IMR-90 (cell line): ENCODE data around the gene TMEM214. TPM values are rescaled to one million over a fixed set of nuclear protein-coding genes. Genes with fewer than 3 reads are reported as not detected.

Source experiments
- ATAC-seq: fragments of 200-7000 bp; cut with Tn5 transposase; 2 replicates; pipeline ENCODE4 v1.9.1; 2020; ENCODE audit warnings: low read depth, mild to moderate bottlenecking, moderate library complexity
- BruUV-seq: library from RNA; stranded (reverse); fragments of 400-500 nt; replicated peaks from 2 replicates; lab custom pipeline; 2021; lab: Mats Ljungman, UMichigan
- CTCF ChIA-PET: fragments of 300-600 bp; formaldehyde crosslinking; extraction: SDS; loops from one replicate; lab custom pipeline; 2021; ENCODE audit warnings: antibody characterized with exemption; lab: Yijun Ruan, JAX
- POLR2A ChIA-PET: fragments of 300-600 bp; sonication (Branson Sonifier 250); formaldehyde crosslinking; loops from one replicate; lab custom pipeline; 2022; ENCODE audit warnings: antibody characterized with exemption; ENCODE audit not compliant: unreplicated experiment; lab: Charles Lee
- DNase-seq: peaks from one replicate; pipeline ENCODE4 v3.0.0; 2013
- H2AFZ ChIP-seq: replicated peaks from 2 replicates; pipeline ENCODE3; 2013; ENCODE audit warnings: low read length, mild to moderate bottlenecking; ENCODE audit not compliant: poor library complexity
- H2AK5ac ChIP-seq: 2 replicates; pipeline ENCODE4 v1.6.1; 2013; ENCODE audit warnings: low read depth, low read length, inconsistent platforms
- H2AK9ac ChIP-seq: replicated peaks from 2 replicates; pipeline ENCODE3; 2013; ENCODE audit warnings: mild to moderate bottlenecking, low read depth, low read length, moderate library complexity; ENCODE audit not compliant: poor library complexity
- H2BK120ac ChIP-seq: 2 replicates; pipeline ENCODE4 v1.6.1; 2013; ENCODE audit warnings: low read depth, low read length, inconsistent platforms
- H2BK15ac ChIP-seq: 3 replicates; pipeline ENCODE4 v1.6.1; 2013; ENCODE audit warnings: low read depth, low read length, inconsistent platforms
- H2BK20ac ChIP-seq: 2 replicates; pipeline ENCODE4 v1.6.1; 2013; ENCODE audit warnings: low read depth, mild to moderate bottlenecking, inconsistent platforms, low read length, moderate library complexity
- H2BK5ac ChIP-seq: 2 replicates; pipeline ENCODE4 v1.6.1; 2013; ENCODE audit warnings: mild to moderate bottlenecking, low read depth, low read length, inconsistent platforms; ENCODE audit not compliant: poor library complexity, severe bottlenecking
- H3K14ac ChIP-seq: replicated peaks from 2 replicates; pipeline ENCODE4 v1.6.1; 2013; ENCODE audit warnings: low read depth, low read length, inconsistent platforms
- H3K18ac ChIP-seq: 2 replicates; pipeline ENCODE4 v1.6.1; 2013; ENCODE audit warnings: low read depth, low read length, control low read depth
- H3K23ac ChIP-seq: 2 replicates; pipeline ENCODE4 v1.6.1; 2013; ENCODE audit warnings: low read depth, low read length, inconsistent platforms
- H3K27ac ChIP-seq: 2 replicates; pipeline ENCODE4 v1.5.1; 2013; ENCODE audit warnings: mild to moderate bottlenecking, control low read depth, low read length; ENCODE audit not compliant: insufficient read depth
- H3K27me3 ChIP-seq: 2 replicates; pipeline ENCODE4 v1.6.1; 2013; ENCODE audit warnings: low read length; ENCODE audit not compliant: control insufficient read depth, insufficient read depth
- H3K36me3 ChIP-seq: 2 replicates; pipeline ENCODE4 v1.6.1; 2013; ENCODE audit warnings: low read length, mixed read lengths; ENCODE audit not compliant: control insufficient read depth, insufficient read depth
- H3K4ac ChIP-seq: 2 replicates; pipeline ENCODE4 v1.6.1; 2013; ENCODE audit warnings: low read depth, low read length, inconsistent platforms
- H3K4me1 ChIP-seq: 2 replicates; pipeline ENCODE4 v1.6.1; 2013; ENCODE audit warnings: low read length, mixed read lengths; ENCODE audit not compliant: control insufficient read depth, insufficient read depth
- H3K4me2 ChIP-seq: 2 replicates; pipeline ENCODE4 v1.6.1; 2013; ENCODE audit warnings: low read depth, mild to moderate bottlenecking, control low read depth, low read length, moderate library complexity
- H3K4me3 ChIP-seq: 2 replicates; pipeline ENCODE4 v1.5.1; 2013; ENCODE audit warnings: low read depth, mild to moderate bottlenecking, control low read depth, low read length, moderate library complexity; ENCODE audit not compliant: insufficient read depth
- H3K56ac ChIP-seq: 2 replicates; pipeline ENCODE4 v1.6.1; 2013; ENCODE audit warnings: low read length, inconsistent platforms; ENCODE audit not compliant: insufficient read depth; ENCODE audit errors: extremely low read depth
- H3K79me1 ChIP-seq, 2 experiments: 2 replicates each; pipeline ENCODE4 v1.6.1; 2013; ENCODE audit warnings: low read length in 2 of 2, inconsistent platforms in 1 of 2, low read depth in 1 of 2
- H3K9ac ChIP-seq: 2 replicates; pipeline ENCODE4 v1.6.1; 2013; ENCODE audit warnings: low read depth, low read length, control low read depth
- H3K9me1 ChIP-seq: 2 replicates; pipeline ENCODE4 v1.6.1; 2013; ENCODE audit warnings: low read length, inconsistent platforms; ENCODE audit not compliant: insufficient read depth
- H3K9me3 ChIP-seq: 2 replicates; pipeline ENCODE4 v1.6.1; 2013; ENCODE audit warnings: low read length; ENCODE audit not compliant: control insufficient read depth, insufficient read depth
- H4K20me1 ChIP-seq: 2 replicates; pipeline ENCODE4 v1.6.1; 2013; ENCODE audit warnings: low read length, inconsistent platforms; ENCODE audit not compliant: insufficient read depth
- H4K5ac ChIP-seq: 2 replicates; pipeline ENCODE4 v1.6.1; 2013; ENCODE audit warnings: mild to moderate bottlenecking, low read depth, low read length, control low read depth
- H4K8ac ChIP-seq, 2 experiments: 2 replicates each; pipeline ENCODE4 v1.6.1; 2013; ENCODE audit warnings: low read depth in 2 of 2, low read length in 2 of 2, control low read depth in 1 of 2, inconsistent platforms in 1 of 2
- H4K91ac ChIP-seq: 2 replicates; pipeline ENCODE4 v1.6.1; 2013; ENCODE audit warnings: low read depth, low read length, inconsistent platforms; ENCODE audit not compliant: insufficient read depth
- CEBPB ChIP-seq: IDR thresholded peaks from 2 replicates; pipeline ENCODE4 v1.6.1; 2012; ENCODE audit warnings: low read depth, low read length, improper control_type of control experiment
- MAFK ChIP-seq: IDR thresholded peaks from 2 replicates; pipeline ENCODE4 v1.6.1; 2012; ENCODE audit warnings: low read depth, low read length, improper control_type of control experiment
- NFE2L2 ChIP-seq: fragments of 150-350 bp; IDR thresholded peaks from 2 replicates; pipeline ENCODE4 v1.6.1; 2016; ENCODE audit warnings: low read depth, mild to moderate bottlenecking, low read length
- POLR2A ChIP-seq: IDR thresholded peaks from 2 replicates; pipeline ENCODE4 v1.6.1; 2012; ENCODE audit warnings: mild to moderate bottlenecking, low read depth, low read length
- RAD21 ChIP-seq: IDR thresholded peaks from 2 replicates; pipeline ENCODE4 v1.6.1; 2012; ENCODE audit warnings: low read length, improper control_type of control experiment
- RFX5 ChIP-seq: IDR thresholded peaks from 2 replicates; pipeline ENCODE4 v1.8.0; 2012; ENCODE audit warnings: low read depth, mild to moderate bottlenecking, low read length, moderate library complexity
- WGBS, 2 experiments: methylation state at CpG; one replicate each; pipeline versions ENCODE4 v1.1.5 to v1.1.7; 2013; ENCODE audit warnings: missing lambda C conversion rate in 2 of 2; ENCODE audit not compliant: insufficient read length in 1 of 2; ENCODE audit errors: extremely low coverage in 2 of 2; 5-methylcytosine and 5-hydroxymethylcytosine counted together
- dilution Hi-C: fragments of 300-500 bp; cut with HindIII; formaldehyde crosslinking; loops from one replicate; pipeline ENCODE4 v1.14.3; 2018; ENCODE audit warnings: low sequenced_read_pairs; ENCODE audit not compliant: unreplicated experiment
- in situ Hi-C: fragments of 300-500 bp; cut with MboI; formaldehyde crosslinking; loops from 3 replicates; pipeline ENCODE4 v1.14.3; 2019; ENCODE audit warnings: low sequenced_read_pairs, inconsistent platforms, mixed read lengths
- intact Hi-C: fragments of 100-400 bp; cut with micrococcal nuclease; formaldehyde crosslinking; loops from 2 replicates; pipeline ENCODE4 v1.10.0; 2022
- polyA plus RNA-seq, 3 experiments: library from polyadenylated mRNA; depleted of rRNA; stranded (reverse); fragments of >200 nt; gene quantifications; 2 replicates each; pipeline ENCODE4 v1.2.3, GENCODE V29; 2012; ENCODE audit warnings: low replicate concordance in 1 of 3
- total RNA-seq: library from RNA; depleted of rRNA; stranded (reverse); fragments of >200 nt; gene quantifications from 2 replicates; pipeline ENCODE4 v1.2.3, GENCODE V29; 2012
- TF ChIP-seq, protein P1 (sequence below): fragments of 150-350 bp; IDR thresholded peaks from 2 replicates; pipeline ENCODE4 v1.6.1; 2017; ENCODE audit warnings: mild to moderate bottlenecking, antibody characterized with exemption, low read length, low read depth

TMEM214 gene
- total and polyA plus RNA-seq, 2 of the 4 experiments (the other 2 are of a cell fraction) = 32.1 to 121 TPM

DNA sequence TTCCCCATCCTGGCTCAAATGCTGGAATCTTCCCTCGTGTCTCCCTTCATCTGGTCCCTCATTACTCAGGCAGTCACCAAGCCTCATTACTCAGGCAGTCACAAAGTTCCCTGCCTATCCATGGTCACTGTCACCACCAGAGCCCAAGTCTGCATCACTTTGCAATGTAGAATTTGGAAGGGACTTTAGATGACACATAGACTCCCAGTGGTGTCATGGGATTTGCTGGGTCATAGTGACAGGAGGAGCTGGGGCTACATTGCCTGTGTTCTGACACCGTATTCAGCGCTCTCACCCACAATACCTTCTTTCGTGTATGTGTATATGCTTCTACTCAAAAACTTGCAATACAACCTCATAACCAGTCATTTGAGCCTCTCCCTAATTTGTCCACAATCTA lies 43.6 kb downstream of the TMEM214 start:
- peaks cover 36% of the 10 kb centered on the region for H3K4me1 ChIP-seq
- H3K27ac ChIP-seq = no peak overlapping the region
- 0 out of 4 replicates have a peak overlapping the region, but pooled peaks of 1 of the 2 experiments have one; percentile 35 for H4K8ac ChIP-seq
- peaks cover 15% of the 10 kb centered on the region; the same call in 1 of the 2 replicates for H3K9me1 ChIP-seq
- H3K27me3 ChIP-seq = no peaks in the 10 kb centered on the region
- BruUV-seq = no TSS peak
- H3K18ac ChIP-seq = no peak overlapping the region; the same call in 1 of the 2 replicates
- H4K5ac ChIP-seq = peak overlapping the region; percentile 26; the same call in 1 of the 2 replicates
- ATAC-seq = no peak
- no peak overlapping the region for H3K56ac ChIP-seq
- no peak overlapping the region for H3K4me2 ChIP-seq
- H2AFZ ChIP-seq = no peak overlapping the region
- DNase-seq = no peak
- WGBS, 2 experiments = no CpG with 5 or more reads among the region's 4 CpGs
- TF ChIP-seq, protein P1, sequence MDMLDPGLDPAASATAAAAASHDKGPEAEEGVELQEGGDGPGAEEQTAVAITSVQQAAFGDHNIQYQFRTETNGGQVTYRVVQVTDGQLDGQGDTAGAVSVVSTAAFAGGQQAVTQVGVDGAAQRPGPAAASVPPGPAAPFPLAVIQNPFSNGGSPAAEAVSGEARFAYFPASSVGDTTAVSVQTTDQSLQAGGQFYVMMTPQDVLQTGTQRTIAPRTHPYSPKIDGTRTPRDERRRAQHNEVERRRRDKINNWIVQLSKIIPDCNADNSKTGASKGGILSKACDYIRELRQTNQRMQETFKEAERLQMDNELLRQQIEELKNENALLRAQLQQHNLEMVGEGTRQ = no peak
- TF ChIP-seq RFX5 = no peak
- TF ChIP-seq CEBPB = no peak
- TF ChIP-seq NFE2L2 = no peak
- no peak for TF ChIP-seq POLR2A
- no peak for TF ChIP-seq RAD21
- TF ChIP-seq MAFK = no peak
- intact Hi-C loops = no loop called here
- dilution Hi-C loops = no loop called here
- in situ Hi-C loops = no loop called here
- ChIA-PET POLR2A (interaction anchor here (0.5 kb wide), 1 partner anchor 351 kb away, joined by 3 read pairs; no protein-coding TSS in a partner anchor), CTCF (interaction anchor here (1.3 kb wide), 1 partner anchor 230 kb away, joined by 3 read pairs; no protein-coding TSS in a partner anchor)
- no peak overlapping the region for H2AK9ac ChIP-seq
- no peaks in the 10 kb centered on the region for H3K9me3 ChIP-seq
- H3K23ac ChIP-seq = peak overlapping the region; percentile 37; the same call in 1 of the 2 replicates
- peak overlapping the region; percentile 68; the same call in 1 of the 2 replicates for H2BK20ac ChIP-seq
- no peak overlapping the region for H3K9ac ChIP-seq
- peak overlapping the region; percentile 71 for H4K91ac ChIP-seq
- peaks cover 3 to 31% of the 10 kb centered on the region in 2 experiments; a peak in 3 of 4 replicates for H3K79me1 ChIP-seq
- no peak overlapping the region for H3K4me3 ChIP-seq
- peaks cover 6% of the 10 kb centered on the region for H4K20me1 ChIP-seq
- peak overlapping the region; percentile 45; the same call in 1 of the 2 replicates for H2AK5ac ChIP-seq
- peak overlapping the region; percentile 69; the same call in 1 of the 3 replicates for H2BK15ac ChIP-seq
- no peak overlapping the region for H2BK5ac ChIP-seq
- peaks cover 7% of the 10 kb centered on the region; the same call in 1 of the 2 replicates for H3K36me3 ChIP-seq
- H3K14ac ChIP-seq = peak overlapping the region; percentile 28
- H3K4ac ChIP-seq = peak overlapping the region; percentile 53
- H2BK120ac ChIP-seq = peak overlapping the region; percentile 37; the same call in 1 of the 2 replicates
